ENCODE data around the gene SLC3A2.

Gene SLC3A2

DNA sequence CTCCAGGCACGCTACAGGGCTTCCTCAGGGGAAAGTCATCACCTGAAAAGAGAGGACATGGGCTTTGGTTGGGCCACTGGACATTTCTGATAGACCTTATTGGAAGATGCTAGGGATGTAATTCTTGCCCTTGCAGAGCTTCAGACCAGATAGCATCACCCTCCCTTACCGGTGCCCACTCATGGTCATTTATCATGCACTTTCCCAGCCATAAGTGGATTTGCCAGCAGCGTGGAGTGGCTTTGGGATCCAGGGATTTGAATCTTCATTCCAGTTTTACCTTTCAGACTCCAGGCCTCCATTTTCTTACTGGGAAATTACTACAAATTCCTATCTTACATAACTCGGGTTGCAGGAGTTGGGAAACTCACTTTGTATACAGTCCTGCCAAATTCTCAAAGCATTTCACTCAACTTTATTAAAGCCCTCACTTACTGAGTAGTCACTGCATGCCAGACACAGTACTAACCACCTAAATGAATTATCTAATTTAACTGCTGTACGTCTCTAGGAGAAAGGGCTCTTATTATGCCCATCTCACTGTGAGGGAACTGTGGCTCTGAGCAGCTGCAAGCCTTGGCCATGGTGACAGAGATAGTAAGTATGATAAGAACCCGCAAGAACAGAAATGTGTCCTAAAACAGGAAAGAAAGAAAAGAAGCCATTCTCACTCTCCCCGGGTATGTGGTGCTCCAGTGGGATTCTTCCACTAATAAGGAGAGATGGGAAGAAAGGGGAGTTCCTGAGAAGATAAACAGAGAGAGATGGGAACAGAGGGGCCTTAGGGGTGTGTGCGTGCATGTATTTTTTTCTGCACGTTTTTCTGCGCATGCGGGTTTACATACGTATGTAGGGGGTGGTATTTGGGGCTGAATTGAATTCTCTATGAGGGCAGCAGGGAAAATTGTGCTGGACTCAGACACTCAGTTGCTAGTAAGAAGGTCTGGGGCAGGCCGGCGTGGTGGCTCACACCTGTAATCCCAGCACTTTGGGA, 30.7 kb downstream of the SLC3A2 start:
- DNase-seq, result peak; percentile 59

DNA sequence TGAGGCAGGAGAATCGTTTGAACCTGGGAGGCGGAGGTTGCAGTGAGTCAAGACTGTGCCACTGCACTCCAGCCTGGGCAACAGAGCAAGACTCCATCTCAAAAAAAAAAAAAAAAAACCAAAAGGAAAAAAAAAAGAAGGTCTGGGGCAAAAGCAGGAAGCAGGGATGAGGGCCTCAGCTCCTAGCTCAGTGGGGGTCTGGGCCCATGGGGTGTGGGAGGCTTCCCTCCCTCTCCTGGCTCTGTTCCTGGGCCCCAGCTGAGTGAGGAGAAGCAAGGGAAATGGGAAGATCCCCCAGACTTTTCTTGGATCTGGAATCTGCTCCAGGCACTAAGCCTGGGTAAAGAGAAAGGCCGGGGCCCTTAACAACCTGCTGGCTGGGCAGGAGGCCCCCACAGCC, 31.6 kb downstream of the SLC3A2 start:
- no peak for DNase-seq

DNA sequence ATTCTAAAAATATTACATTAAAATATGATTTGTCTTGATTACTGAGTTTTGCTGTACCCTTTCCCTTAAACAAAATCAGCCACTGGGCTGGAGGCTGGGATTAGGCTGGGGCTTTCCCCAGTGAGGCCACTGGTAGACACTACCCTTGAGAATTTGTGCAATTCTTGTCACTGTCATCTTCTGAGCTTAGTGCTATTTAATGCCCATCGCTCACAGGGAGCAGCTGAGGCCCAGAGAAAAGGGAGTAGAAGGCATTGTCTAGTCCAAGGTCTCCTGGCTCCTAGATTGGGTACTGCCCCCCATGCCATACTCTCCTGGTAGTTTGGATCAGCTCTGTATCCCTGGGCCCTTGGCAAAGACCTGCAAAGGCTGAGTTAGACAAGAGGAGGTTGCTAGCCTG, 33.7 kb downstream of the SLC3A2 start:
- DNase-seq, result peak; percentile 39

DNA sequence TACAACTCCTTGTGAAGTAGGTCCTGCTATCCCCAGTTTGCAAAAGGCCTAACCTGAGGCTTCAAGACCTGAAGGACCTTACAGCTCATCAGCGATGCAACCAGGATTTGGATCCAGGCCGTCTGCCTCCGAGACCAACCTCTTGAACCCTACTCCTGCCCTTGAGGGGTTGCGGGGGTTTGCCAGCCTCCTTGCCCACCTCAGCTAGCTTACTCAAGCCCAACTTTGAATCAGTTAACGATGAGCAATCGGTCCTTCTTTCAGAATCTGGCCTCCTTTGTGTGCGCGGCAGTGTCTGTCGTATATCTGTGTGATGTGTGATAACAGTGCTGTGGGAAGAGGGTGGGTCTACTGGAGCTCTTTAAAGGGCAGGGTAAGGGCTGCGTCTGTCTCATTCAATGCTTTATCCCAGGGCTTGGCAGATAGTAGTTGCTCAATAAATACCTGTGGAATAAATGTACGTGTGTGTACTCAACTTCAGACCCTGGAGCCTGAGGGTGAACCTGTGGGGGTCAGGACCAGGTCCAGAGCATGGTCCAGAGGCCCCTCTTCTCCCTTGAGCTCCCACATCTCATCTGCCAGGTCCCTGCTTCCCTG, 37.3 kb downstream of the SLC3A2 start:
- DNase-seq, result no peak

DNA sequence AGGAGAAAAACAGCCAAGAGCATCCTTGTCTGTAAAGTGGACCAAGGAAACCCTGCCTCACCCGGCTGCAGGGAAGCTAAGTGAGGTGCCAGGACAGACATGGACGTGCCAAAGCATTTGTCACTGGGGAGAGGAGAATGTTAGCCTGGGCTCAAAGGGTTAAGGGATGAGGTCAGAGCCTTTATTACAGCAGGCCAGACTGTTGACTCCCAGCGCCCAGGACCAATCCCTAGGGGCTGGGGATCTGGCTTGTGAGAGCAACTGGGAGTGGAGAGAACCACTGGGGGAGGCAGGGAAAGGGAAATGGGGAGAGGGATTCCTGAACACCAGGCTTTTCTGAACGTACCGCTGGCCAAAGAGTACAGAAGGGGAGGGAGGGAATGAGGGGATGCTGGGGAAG, 37.8 kb downstream of the SLC3A2 start:
- peak; percentile 81 for DNase-seq

DNA sequence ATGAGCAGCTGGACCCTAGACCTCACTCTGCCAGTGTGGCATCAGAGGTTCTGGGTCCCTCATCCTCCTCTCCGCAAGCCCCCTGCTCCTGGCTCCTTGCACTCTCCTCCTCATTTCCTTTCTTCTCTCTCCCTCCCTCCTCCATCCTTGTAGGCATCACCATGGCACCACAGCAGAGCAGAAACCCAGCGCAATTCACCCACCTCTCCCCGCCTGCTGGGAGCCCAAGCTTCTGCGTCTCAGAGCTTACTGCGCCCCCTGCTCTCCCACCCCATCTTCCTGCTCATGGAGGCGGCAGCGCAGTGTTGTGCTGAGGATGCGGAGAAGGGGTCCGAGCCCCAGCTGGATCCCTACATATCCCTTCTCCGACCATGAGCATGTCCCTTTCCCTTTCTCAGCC, 38.8 kb downstream of the SLC3A2 start:
- DNase-seq, result no peak

DNA sequence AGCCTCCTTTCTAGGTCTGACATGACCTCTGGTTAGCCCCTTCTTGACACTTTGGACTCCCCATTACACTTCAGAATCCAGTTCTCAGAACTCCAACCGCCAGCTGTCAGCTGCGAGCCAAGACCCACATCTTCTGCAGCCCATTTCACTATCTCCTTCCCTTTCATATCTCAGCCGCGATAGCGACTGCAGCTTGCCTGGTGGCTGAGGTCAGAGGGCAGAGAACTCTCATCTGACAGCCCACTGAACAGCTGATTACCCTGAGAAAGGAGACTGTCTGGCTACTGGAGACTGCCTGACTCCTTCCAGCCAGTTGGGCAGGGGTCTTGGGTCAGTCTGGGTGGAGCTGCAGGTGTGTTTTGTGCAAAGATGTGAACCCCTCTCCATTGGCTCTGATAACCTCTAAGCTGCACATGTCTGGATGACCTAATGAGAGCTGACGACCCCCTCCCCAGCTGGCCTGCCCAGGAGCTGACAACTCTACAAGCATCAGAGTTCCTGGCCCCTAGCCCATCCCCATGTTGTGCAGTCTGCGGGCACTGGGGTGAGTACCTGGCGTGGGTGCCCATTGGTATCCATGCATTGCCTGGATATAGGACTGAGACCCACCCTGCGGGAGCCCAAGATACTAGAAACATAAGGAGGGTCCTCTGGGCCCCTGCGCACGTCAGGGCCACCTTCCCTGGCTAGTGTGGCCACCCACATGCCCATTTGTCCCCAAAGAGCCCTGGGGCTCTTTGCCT, 39.4 kb downstream of the SLC3A2 start:
- DNase-seq, result no peak

DNA sequence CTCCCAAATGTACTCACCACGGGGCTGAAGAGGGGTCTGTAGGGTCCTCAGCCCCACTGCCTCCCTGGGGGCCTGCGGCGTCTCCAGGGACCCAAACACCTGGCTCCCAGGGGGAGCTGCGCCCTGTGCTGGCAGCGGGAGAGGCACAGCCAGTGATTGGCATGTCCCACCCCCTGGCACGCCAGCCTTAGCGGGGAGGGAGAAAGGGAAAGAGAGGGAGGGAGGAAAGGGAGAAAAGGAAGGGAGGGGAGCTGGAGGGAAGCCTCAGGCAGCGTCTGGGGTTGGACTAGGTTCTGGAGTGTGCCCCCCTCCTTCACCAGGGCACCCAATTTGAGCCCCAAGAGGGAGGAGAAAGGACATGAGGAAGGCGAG, 40.5 kb downstream of the SLC3A2 start, which contains the start of gene CHRM1:
CHRM1 (minus strand) TSS at position 163 of the 372 bp plus-strand sequence. CDS start 10,263 bp downstream, outside the sequence.
- DNase-seq, result no peak

DNA sequence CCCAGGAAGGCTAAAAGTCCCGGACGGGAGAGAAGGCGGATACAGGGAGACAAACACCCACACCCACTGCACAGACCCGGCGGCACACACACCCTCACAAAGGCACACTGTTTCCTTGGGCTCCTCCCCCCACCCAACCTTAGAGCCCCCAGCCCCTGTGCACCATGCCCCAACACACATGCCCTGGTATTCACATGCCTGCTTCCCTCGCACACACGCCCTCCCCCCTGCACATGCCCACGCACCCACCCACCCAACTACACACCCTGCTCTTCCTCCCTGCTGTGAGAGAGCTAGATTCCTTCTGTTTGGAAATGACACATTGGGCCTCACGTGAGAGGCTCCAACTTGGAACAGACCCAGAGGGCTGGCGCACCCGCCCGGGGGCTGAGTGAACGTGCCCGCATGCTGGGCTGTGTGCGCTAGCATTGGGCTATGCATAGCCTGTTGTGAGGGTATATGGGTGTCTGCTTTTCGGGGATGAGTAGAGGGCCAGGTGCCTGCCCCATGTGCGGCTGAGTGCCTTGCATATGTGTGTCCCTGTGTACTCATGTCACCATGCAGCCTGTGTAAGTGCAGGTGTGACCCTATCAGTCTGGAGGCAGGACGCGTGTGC, 41.0 kb downstream of the SLC3A2 start:
- no peak for DNase-seq

DNA sequence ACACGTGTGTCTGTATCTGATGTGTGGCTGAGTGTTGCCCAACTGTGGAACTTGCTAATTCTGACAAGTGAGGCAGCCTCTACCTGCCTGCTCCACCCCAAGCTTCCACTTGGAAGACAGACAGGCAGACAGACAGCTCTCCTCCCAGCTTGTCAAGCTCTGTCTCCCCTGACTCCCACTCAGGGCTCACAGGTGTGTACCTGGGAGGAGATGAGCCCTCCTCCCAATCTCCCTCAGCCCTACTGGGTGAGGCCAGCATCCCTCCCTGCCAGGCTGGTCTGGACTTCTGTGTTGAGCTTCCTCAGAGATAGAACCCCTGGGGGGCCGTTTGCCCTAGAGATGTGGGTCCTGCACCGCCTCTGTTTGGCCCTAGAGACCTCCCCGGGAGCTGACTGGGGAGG, 41.5 kb downstream of the SLC3A2 start:
- DNase-seq, result no peak

DNA sequence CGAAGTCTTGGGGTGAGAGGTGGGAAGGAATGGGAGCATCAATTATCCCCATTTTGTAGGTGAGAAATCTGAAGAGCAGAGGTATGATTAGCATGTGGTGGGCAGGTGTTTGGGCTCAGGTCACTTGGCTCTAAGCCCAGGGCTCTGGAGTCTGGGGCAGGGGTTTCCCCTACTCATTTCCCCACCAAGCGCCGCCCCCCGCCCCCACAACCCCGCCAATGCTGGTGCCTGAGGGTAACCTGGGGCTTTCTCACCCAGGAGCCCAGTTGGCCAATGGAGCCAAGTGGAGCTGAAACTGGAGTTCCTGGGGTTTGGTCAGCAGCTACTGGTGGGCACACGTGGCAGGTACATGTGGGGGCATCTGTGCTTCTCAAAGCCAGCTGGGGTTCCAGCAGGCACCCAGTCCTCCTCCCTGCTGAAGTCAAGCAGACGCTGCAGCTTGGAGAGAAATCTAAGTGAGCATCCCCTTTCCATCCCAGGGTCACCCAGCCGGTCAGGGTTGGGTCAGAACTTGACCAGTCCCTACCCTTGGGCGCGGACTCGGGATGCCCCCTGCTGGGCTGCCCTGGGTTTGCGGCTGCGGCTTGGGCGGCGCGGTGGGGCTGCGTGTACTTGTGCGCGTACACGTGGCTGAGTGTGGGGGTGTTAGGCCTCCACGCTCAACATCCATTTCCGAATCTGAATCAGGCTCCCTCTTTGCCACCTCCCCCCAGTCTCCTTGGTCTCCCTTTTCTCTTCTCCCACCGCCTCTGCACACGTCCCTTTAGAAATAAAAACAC, 42.1 kb downstream of the SLC3A2 start:
- DNase-seq, result no peak

DNA sequence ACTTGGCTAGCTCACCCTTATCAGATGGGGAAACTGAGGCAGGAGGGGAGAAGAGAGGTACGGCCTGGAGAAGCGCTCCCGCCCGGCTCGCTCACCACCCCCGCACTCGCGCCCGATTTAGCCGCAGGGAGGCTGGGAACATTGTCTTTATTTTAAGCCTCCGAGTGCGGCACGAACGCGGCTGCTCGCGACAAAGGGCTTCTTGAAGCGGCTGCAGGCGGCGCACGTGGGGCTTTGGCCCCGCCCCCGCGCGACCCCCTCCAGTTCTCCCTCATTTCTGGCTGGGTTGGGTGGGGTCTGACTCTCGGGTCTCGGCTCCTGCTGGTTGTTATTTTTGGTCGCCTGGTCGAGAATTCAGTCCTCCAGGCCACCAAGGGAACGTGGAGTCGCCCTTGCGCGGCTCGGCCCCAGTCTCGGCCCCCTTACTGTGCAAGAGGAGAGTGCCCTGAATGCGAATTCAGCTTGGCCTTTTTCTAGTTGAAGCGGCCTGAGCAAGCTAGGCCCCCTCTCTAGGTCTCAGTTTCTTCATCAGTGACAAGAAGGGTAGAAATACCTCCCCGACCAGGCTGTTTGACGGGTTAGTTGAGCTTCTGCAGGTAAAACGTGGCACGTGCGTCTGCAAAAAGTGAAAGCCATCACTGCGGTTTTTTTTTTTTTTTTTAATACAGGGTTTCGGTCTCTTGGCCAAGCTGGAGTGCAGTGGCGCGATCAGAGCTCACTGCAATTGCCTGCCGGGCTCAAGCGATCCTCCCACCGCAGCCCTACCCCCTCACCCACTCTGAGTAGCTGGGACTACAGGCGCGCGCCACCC, 43.1 kb downstream of the SLC3A2 start:
- no peak for DNase-seq

DNA sequence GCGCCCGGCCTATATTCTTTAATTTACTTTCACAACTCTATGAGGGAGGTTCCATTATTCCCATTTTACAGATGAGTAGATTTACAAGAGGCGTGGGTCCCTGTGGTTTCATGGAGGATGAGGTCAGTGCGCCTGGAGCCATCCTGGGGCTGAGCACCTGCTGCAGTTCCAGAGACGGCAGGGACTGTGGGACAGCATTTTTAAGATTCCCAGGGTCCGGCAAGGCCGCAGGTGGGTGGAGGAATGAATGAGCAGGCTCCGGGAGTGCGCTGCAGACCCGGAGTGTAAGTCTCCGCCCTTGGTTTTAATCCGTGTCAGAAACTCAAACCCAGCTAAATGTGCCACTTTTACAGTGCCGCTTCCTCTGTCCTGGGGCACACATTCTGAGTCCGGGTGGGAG, 44.6 kb downstream of the SLC3A2 start:
- DNase-seq, result no peak

DNA sequence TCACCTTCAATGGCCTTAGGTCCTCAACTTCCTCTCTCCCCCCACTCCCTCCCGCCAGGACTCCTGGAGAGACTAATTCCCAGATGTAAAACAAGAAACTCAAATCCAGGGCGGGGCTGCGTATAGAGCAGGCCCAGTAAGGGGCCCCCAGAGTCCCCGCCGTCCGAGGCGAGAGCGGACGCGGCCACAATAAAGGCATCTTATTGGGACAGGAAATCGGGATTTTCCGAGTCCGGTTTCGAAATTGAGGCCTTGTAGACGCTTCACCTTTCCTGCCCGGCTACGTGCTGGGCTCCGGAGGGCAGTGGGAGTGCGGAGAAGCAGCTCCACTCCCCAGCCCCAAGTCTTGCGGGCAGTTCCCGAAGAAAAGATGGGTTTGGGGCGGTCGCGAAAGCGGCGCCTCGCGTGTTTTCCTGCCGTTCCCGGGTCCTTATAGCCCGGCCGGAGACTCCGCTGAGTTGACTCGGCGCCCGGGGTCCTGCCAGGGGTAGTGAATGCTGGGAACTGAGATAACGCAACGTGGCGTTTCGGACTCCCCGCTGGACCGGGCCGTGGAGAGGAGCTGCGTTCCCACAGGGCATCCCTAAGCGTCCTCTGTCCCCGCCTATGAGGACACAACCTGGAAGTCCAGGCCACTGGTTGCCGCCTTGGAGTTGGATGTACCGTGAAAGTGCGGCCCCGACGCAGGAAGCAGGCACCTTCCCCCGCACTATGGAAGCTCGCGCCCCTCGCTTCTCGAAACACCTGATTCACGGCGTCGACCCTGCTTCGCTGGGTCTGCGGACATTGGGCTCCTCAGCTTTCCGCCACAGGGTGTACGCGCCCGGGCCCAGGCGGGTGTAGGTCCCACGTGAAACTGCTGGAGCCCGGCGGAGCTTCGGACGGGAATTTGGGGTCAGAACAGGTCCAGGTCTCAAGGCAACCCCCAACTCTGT, 45.3 kb downstream of the SLC3A2 start:
- no peak for DNase-seq

DNA sequence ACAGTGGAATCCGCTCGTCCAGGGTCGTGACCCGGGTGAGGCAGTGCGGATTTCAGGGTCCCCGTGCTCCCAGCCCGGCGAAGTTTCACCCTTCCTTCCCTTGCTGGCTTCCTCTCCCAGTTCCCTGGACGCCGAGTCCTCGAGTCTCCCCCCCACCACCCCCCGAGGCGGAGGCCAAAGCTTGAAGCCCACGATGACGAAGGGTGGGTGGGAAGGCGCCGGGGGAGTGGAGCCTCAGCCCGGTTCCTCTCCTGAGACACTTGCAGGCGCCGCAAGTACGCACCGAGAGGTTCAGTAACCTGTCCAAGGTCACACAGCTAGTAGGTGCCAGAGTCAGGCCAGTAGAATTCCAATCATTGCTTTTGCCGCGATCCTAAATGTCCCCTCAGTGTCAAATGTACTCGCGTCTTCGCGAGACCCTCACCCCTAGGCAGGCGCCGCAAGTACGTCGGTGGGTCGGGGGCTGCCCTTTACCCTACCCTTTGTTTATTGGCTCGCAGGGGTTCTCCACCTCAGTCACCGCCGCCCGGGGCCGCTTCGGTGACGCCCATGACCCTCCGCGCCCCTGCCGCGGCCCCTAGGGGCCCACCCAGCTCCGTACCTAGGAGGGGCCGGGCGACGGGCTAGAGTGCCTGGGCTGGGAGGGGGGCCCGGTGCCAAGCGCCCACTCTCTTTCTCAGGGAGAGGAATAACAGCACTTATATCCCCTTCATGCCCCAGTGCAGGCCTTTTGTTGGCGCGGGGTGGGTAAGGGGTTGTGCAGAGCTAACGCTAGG, 46.2 kb downstream of the SLC3A2 start:
- DNase-seq, result no peak

DNA sequence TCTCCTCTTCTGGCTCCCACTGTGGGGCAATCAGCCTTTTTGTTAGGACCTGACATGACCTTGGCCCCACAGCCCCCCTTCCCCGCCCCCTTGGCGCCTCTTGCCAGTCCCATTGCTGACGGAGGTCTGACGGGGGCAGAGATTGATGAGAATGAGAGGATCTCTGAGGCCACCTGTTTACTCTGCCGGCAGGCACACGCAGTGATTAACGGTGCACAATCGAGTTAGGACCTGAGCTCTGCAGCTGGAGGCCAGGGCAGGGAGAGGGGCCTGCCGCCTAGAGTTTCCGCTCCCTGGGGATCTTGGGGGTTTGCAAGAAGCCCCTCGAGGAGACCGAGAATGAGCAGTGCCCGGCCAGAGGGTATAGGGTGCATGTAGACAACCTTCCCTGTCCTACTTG, 47.3 kb downstream of the SLC3A2 start:
- DNase-seq, result peak; percentile 96

DNA sequence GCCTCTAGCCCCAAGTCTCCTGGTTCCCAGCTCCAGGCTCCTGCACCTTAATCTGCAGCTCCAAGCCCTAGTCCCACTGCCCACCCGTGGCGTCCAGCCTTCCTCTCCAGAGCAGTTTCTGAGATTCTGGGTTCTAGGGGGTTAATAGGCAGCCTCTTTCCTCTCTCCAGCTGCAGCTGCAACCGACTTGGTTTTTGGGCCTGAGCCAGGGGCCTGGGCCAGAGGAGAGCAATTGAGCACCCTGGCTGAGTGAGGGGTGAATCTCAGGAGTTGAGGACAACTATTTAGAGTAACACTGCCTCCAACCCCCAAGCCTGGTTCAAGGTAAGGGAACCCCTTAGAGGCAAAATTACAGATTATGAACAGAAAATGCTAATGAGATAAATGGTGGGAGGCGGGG, 49.5 kb downstream of the SLC3A2 start:
- DNase-seq, result no peak

DNA sequence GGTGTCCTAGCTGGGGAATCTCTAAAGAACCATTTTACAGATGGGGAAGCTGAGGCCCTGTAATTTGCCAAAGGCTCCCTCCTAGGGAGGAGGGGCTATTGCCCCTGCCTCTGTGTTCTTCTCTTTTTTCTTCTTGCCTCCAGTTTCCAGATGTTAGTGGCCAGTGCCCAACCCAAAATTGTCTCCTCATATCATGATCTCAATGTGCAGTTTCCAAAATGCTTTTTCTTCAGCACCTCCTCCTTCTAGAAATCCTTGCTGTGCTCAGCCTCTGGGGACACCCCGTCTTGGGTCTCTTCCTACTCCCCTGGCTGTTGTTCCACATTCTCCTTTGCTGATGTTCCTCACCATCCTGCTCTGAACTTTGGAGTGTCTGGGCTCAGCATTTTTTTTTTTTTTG, 50.0 kb downstream of the SLC3A2 start:
- DNase-seq, result no peak

DNA sequence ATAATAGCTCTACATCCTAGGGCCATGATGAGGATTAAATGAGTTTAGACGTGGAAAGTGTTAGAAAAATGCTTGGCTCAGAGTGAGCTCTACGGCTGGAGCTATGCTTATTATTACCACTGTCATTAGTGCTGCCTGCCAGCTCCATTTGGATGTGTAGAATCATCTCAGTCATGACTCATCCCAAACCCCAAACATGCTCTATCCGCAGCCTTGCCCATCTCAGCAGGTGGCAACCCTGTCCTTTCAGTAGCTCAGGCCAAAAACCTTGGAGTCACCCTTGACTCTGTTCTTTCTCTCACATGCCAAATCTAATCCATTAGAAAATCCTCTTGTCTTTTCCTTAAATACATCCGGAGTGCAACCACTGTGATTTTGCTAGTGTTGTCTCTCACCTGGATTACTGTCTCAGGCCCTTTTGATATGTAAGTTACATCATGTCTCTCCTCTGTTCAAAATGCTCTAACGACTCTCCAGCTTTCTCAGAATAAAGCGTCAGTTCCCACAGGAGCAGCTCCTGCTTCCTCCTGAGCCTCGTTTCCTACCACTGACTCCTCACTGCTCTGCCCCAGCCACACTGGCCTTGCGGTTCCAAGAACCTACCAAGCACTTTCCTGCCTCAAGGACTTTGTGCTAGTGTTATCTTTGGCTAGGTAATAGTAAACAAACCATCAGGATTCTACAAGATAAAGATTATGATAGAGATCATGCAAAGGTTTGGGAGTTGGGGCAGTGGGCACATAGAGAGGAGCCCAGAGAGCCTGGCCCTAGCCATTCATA, 51.0 kb downstream of the SLC3A2 start:
- DNase-seq, result peak; percentile 22

All from NCI-H82 (cell line).